ENCODE results near the gene HDDC3. TPM values are rescaled to one million over a fixed set of nuclear protein-coding genes. Genes with fewer than 3 reads are reported as not detected.
A peak's percentile ranks its signal among the peaks of the same experiment; 100 is the strongest.

Gene HDDC3
- total RNA-seq, 1 experiment from 2014 or later: 26.7 TPM

DNA sequence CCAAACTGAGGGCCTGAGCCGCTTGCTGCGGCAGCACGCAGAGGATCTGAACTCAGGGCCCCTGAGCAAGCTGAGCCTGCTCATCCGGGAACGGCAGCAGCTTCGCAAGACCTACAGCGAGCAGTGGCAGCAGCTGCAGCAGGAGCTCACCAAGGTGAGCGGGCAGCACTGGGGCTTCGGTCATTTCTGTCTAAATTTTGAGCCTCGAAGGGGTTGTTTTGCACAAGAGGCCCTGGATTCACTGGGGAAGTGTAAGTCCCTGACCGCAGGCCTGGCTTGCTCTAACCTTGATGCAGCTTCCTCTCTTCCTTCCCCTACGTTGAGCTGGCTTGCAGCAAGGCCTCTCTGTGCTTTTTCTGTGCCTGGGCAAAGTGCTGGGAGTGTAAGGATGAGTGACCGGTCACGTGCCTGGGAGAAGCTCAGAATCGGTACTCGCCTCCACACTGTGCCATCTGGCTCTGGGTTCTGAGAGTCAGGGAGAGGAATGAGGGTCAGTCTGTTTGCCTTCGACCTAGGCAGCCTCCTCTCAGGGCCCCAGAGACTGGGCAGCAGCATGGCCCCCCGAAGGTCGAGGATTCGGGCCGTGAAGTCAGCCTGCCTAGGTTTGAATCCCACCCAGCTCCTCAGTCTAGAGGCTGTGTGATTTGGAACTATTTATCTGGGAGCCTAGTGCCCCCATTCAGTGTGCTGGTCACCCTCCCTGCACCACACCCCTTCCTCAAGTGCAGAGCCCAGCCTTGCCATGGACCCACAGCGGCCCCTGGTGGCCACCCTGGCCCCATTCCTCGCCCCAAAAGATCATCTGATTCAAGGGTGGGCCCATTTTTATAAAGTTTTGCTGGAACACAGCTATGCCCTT lies 46.7 kb downstream of the HDDC3 start:
- H3K4me3 Mint-ChIP-seq (ENCODE audit: low read depth, unreplicated experiment): no peak overlapping the region
- peak; percentile 98 for TF ChIP-seq CTCF (IDR thresholded peaks at IDR 0.05; ENCODE audit: unreplicated experiment)
- no peaks in the 10 kb centered on the region for H3K9me3 Mint-ChIP-seq (ENCODE audit: low read depth, unreplicated experiment)
- H3K27ac Mint-ChIP-seq (ENCODE audit: unreplicated experiment): no peak overlapping the region
- no peaks in the 10 kb centered on the region for H3K4me1 Mint-ChIP-seq (ENCODE audit: low read depth, unreplicated experiment)
- H3K36me3 Mint-ChIP-seq (ENCODE audit: insufficient read depth, unreplicated experiment): peaks cover 10% of the 10 kb centered on the region
- peak; percentile 87 for DNase-seq
- CTCF ChIA-PET: interaction anchor here (0.5 to 2.3 kb wide), 10 partner anchors 13 to 523 kb away, joined by 3 to 32 read pairs (median 4); partner anchors contain the start of genes BLM and HDDC3
- no TSS peak for BruUV-seq (replicated peaks)
- peaks cover 25% of the 10 kb centered on the region for H3K27me3 Mint-ChIP-seq (ENCODE audit: unreplicated experiment)
- intact Hi-C loops (cut with micrococcal nuclease; ENCODE audit: unreplicated experiment): loop anchor here (1.0 to 10.0 kb wide), 4 partner anchors 68 to 593 kb away; no protein-coding TSS in a partner anchor

- Mint-ChIP-seq H3K9me3 (ENCODE audit: low read depth, unreplicated experiment) (no peaks in the 10 kb centered on the region), H3K36me3 (ENCODE audit: insufficient read depth, unreplicated experiment) (peaks cover 10% of the 10 kb centered on the region), H3K27me3 (ENCODE audit: unreplicated experiment) (peaks cover 25% of the 10 kb centered on the region), H3K4me1 (ENCODE audit: low read depth, unreplicated experiment) (no peaks in the 10 kb centered on the region), H3K4me3 (ENCODE audit: low read depth, unreplicated experiment) (no peak overlapping the region), H3K27ac (ENCODE audit: unreplicated experiment) (no peak overlapping the region)
- TF ChIP-seq CTCF (IDR thresholded peaks at IDR 0.05; ENCODE audit: unreplicated experiment): no peak
- CTCF ChIA-PET: interaction anchor here (0.9 to 2.3 kb wide), 5 partner anchors 26 to 523 kb away, joined by 3 to 32 read pairs (median 3); partner anchors contain the start of gene HDDC3
- no TSS peak for BruUV-seq (replicated peaks)
- DNase-seq: no peak
- intact Hi-C loops (cut with micrococcal nuclease; ENCODE audit: unreplicated experiment): loop anchor here (5.0 to 10.0 kb wide), 3 partner anchors 68 to 593 kb away; no protein-coding TSS in a partner anchor
Observed at GRCh38 chr15:90884719-90885431, 47.5 kb downstream of the HDDC3 start.

- no peak for DNase-seq
- no TSS peak for BruUV-seq (replicated peaks)
- Mint-ChIP-seq H3K27ac (ENCODE audit: unreplicated experiment) (no peak within 1 kb of the TSS), H3K4me3 (ENCODE audit: low read depth, unreplicated experiment) (no peak within 1 kb of the TSS), H3K4me1 (ENCODE audit: low read depth, unreplicated experiment) (no peaks in the 10 kb centered on the region), H3K36me3 (ENCODE audit: insufficient read depth, unreplicated experiment) (peaks cover 17% of the 10 kb centered on the region), H3K9me3 (ENCODE audit: low read depth, unreplicated experiment) (no peaks in the 10 kb centered on the region), H3K27me3 (ENCODE audit: unreplicated experiment) (peaks cover 19% of the 10 kb centered on the region)
- CTCF ChIA-PET: no interaction called here
- no peak for TF ChIP-seq CTCF (IDR thresholded peaks at IDR 0.05; ENCODE audit: unreplicated experiment)
- intact Hi-C loops (cut with micrococcal nuclease; ENCODE audit: unreplicated experiment): loop anchor here (10.0 kb wide), 1 partner anchor 109 kb away; no protein-coding TSS in a partner anchor
Observed at GRCh38 chr15:90883976-90884718, 48.2 kb downstream of the HDDC3 start, which contains the start of gene FES. Gene FES (plus strand): TSS chr15:90884504. CDS start chr15:90885046, 542 bp downstream.

GRCh38 chr15:90883526-90883975 lies 48.8 kb downstream of the HDDC3 start:
- CTCF ChIA-PET: interaction anchor here (1.2 kb wide), 1 partner anchor 10 kb away, joined by 3 read pairs; no protein-coding TSS in a partner anchor
- Mint-ChIP-seq H3K27me3 (ENCODE audit: unreplicated experiment) (peaks cover 15% of the 10 kb centered on the region), H3K4me1 (ENCODE audit: low read depth, unreplicated experiment) (no peaks in the 10 kb centered on the region), H3K4me3 (ENCODE audit: low read depth, unreplicated experiment) (no peak overlapping the region), H3K9me3 (ENCODE audit: low read depth, unreplicated experiment) (no peaks in the 10 kb centered on the region), H3K36me3 (ENCODE audit: insufficient read depth, unreplicated experiment) (peaks cover 18% of the 10 kb centered on the region), H3K27ac (ENCODE audit: unreplicated experiment) (no peak overlapping the region)
- no peak for DNase-seq
- intact Hi-C loops (cut with micrococcal nuclease; ENCODE audit: unreplicated experiment): loop anchor here (10.0 kb wide), 1 partner anchor 109 kb away; no protein-coding TSS in a partner anchor
- no TSS peak for BruUV-seq (replicated peaks)
- no peak for TF ChIP-seq CTCF (IDR thresholded peaks at IDR 0.05; ENCODE audit: unreplicated experiment)

All from Calu3 (cell line).